ENCODE data around the gene AFF4. TPM values are rescaled to one million over a fixed set of nuclear protein-coding genes. Genes with fewer than 3 reads are reported as not detected.
A peak's percentile ranks its signal among the peaks of the same experiment; 100 is the strongest.

Gene AFF4
- total and polyA plus RNA-seq, 2 experiments from 2014 or later = 44.0 to 92.9 TPM

DNA sequence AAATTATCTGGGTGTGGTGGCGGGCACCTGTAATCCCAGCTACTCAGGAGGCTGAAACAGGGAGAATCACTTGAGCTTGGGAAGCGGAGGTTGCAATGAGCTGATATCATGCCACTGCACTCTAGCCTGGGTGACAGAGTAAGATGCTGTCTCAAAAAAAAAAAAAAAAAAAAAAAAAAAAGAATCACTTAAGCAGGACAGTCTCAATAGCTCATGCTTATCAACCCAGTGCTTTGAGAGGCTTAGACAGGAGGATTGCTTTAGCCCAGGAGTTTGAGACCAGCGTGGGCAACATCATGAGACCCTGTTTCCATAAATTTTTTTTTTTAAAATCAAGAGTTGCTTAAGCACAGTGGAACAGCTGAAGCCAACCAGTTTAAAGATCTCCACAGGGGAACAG, 47.3 kb downstream of the AFF4 start:
- H3K9me3 ChIP-seq (ENCODE audit: low read depth) = no peaks in the 10 kb centered on the region
- 94% methylated on average over 3 of the region's 3 CpGs for WGBS (ENCODE audit: low lambda C conversion rate, missing lambda C conversion rate)
- no peaks in the 10 kb centered on the region for H3K27me3 ChIP-seq
- no peaks in the 10 kb centered on the region for H3K4me1 ChIP-seq (ENCODE audit: insufficient read depth)
- H3K36me3 ChIP-seq (replicated peaks; ENCODE audit: insufficient read depth, low read depth) = no peaks in the 10 kb centered on the region
- H3K4me2 ChIP-seq = no peak overlapping the region
- DNase-seq (ENCODE audit: low spot score) = no peak
- no peak overlapping the region for H3K4me3 ChIP-seq
- H2AFZ ChIP-seq = no peak overlapping the region
- H3K79me2 ChIP-seq = peaks cover 95% of the 10 kb centered on the region
- TF ChIP-seq EZH2 (IDR thresholded peaks at IDR 0.05; ENCODE audit: borderline replicate concordance) (no peak), EZH2phosphoT487 (IDR thresholded peaks at IDR 0.05; ENCODE audit: low read depth, severe bottlenecking, unreplicated experiment) (no peak)
- TF ChIP-seq, protein P1, sequence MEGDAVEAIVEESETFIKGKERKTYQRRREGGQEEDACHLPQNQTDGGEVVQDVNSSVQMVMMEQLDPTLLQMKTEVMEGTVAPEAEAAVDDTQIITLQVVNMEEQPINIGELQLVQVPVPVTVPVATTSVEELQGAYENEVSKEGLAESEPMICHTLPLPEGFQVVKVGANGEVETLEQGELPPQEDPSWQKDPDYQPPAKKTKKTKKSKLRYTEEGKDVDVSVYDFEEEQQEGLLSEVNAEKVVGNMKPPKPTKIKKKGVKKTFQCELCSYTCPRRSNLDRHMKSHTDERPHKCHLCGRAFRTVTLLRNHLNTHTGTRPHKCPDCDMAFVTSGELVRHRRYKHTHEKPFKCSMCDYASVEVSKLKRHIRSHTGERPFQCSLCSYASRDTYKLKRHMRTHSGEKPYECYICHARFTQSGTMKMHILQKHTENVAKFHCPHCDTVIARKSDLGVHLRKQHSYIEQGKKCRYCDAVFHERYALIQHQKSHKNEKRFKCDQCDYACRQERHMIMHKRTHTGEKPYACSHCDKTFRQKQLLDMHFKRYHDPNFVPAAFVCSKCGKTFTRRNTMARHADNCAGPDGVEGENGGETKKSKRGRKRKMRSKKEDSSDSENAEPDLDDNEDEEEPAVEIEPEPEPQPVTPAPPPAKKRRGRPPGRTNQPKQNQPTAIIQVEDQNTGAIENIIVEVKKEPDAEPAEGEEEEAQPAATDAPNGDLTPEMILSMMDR (IDR thresholded peaks at IDR 0.05; ENCODE audit: poor library complexity) = no peak
- no peaks in the 10 kb centered on the region for H3K9me2 ChIP-seq (replicated peaks; ENCODE audit: insufficient read depth)
- H3K27ac ChIP-seq = no peak overlapping the region
- peaks cover 38% of the 10 kb centered on the region for H4K20me1 ChIP-seq (ENCODE audit: insufficient read depth, poor library complexity, severe bottlenecking)

DNA sequence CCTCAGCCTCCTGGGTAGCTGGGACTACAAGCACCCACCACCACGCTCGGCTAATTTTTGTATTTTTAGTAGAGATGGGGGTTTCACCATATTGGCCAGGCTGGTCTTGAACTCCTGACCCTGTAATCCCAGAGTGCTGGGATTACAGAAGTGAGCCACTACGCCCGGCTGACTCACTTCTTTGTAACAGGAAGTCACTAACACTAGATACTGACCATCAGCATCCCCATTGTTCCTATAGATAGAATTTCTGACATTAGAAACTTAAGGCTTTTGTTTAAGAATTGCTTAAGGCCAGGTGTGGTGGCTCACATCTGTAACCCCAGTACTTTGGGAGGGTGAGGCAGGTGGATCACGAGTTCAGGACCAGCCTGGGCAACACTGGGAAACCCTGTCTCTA, 47.8 kb downstream of the AFF4 start:
- Histone ChIP-seq H3K4me2 (no peak overlapping the region), H2AFZ (no peak overlapping the region), H3K27me3 (no peaks in the 10 kb centered on the region), H3K36me3 (replicated peaks; ENCODE audit: insufficient read depth, low read depth) (no peaks in the 10 kb centered on the region), H3K79me2 (peaks cover 95% of the 10 kb centered on the region), H3K4me1 (ENCODE audit: insufficient read depth) (no peaks in the 10 kb centered on the region), H3K9me3 (ENCODE audit: low read depth) (no peaks in the 10 kb centered on the region), H3K9me2 (replicated peaks; ENCODE audit: insufficient read depth) (no peaks in the 10 kb centered on the region), H3K4me3 (no peak overlapping the region), H3K27ac (no peak overlapping the region), H4K20me1 (ENCODE audit: insufficient read depth, poor library complexity, severe bottlenecking) (peaks cover 38% of the 10 kb centered on the region)
- no peak for DNase-seq (ENCODE audit: low spot score)
- TF ChIP-seq EZH2phosphoT487 (IDR thresholded peaks at IDR 0.05; ENCODE audit: low read depth, severe bottlenecking, unreplicated experiment) (no peak), EZH2 (IDR thresholded peaks at IDR 0.05; ENCODE audit: borderline replicate concordance) (no peak)
- TF ChIP-seq, protein P1 (IDR thresholded peaks at IDR 0.05; ENCODE audit: poor library complexity) = no peak
- WGBS (ENCODE audit: low lambda C conversion rate, missing lambda C conversion rate) = 93% methylated on average over 5 of the region's 5 CpGs

DNA sequence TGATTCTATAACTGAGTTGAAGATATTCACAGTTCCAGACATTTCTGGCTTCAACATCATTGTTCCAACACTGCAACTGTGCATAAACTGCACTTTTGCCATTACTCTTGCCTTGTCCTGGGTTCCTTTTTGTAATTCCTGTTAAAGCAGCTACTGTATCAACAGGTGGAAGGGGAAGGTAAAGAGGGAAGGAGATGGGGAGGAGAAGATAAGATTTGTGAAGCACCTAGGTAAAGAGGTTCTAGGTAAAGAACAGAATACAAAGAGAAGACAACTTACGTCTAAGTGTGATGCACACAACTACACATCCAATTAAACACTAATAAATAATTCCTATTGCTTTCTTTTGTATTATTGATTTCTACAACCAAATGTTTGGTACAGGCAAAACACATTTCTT, 53.7 kb downstream of the AFF4 start:
- H3K36me3 ChIP-seq (replicated peaks; ENCODE audit: insufficient read depth, low read depth) = no peaks in the 10 kb centered on the region
- no peaks in the 10 kb centered on the region for H3K9me3 ChIP-seq (ENCODE audit: low read depth)
- WGBS (ENCODE audit: low lambda C conversion rate, missing lambda C conversion rate) = 97% methylated on average over 1 of the region's 1 CpG
- peaks cover 33% of the 10 kb centered on the region for H4K20me1 ChIP-seq (ENCODE audit: insufficient read depth, poor library complexity, severe bottlenecking)
- no peak overlapping the region for H2AFZ ChIP-seq
- DNase-seq (ENCODE audit: low spot score) = no peak
- no peak for TF ChIP-seq EZH2phosphoT487 (IDR thresholded peaks at IDR 0.05; ENCODE audit: low read depth, severe bottlenecking, unreplicated experiment)
- no peak for TF ChIP-seq EZH2 (IDR thresholded peaks at IDR 0.05; ENCODE audit: borderline replicate concordance)
- TF ChIP-seq, protein P1 (IDR thresholded peaks at IDR 0.05; ENCODE audit: poor library complexity) = no peak
- H3K4me1 ChIP-seq (ENCODE audit: insufficient read depth) = no peaks in the 10 kb centered on the region
- H3K4me2 ChIP-seq = no peak overlapping the region
- no peak overlapping the region for H3K4me3 ChIP-seq
- H3K27me3 ChIP-seq = no peaks in the 10 kb centered on the region
- peaks cover 85% of the 10 kb centered on the region for H3K79me2 ChIP-seq
- H3K27ac ChIP-seq = no peak overlapping the region
- H3K9me2 ChIP-seq (replicated peaks; ENCODE audit: insufficient read depth) = no peaks in the 10 kb centered on the region

DNA sequence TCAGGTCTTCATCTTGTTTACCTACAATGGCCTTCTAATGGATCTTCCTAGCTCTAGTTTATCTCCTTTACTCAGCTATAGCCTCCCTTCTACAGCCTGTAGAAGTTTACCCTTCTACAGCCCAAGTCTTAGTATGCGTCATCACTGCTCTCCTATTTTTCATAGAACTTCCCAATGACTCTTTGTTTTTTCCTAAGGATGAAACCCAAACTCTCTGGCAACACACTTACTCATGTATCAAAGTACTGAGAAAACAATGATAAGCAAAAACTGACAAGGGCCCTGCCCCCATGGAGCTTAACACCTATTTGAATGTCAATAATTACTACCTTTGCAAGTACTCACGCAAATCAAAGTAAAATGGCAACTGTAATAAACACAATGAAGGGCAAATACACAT, 56.3 kb downstream of the AFF4 start:
- Histone ChIP-seq H3K9me2 (replicated peaks; ENCODE audit: insufficient read depth) (no peaks in the 10 kb centered on the region), H2AFZ (no peak overlapping the region), H3K4me3 (no peak overlapping the region), H3K36me3 (replicated peaks; ENCODE audit: insufficient read depth, low read depth) (no peaks in the 10 kb centered on the region), H3K4me2 (no peak overlapping the region), H3K9me3 (ENCODE audit: low read depth) (no peaks in the 10 kb centered on the region), H3K27ac (peak overlapping the region; percentile 30), H3K27me3 (no peaks in the 10 kb centered on the region), H3K4me1 (ENCODE audit: insufficient read depth) (no peaks in the 10 kb centered on the region), H4K20me1 (ENCODE audit: insufficient read depth, poor library complexity, severe bottlenecking) (peaks cover 30% of the 10 kb centered on the region), H3K79me2 (peaks cover 84% of the 10 kb centered on the region)
- no peak for TF ChIP-seq EZH2 (IDR thresholded peaks at IDR 0.05; ENCODE audit: borderline replicate concordance)
- TF ChIP-seq, protein P1 (IDR thresholded peaks at IDR 0.05; ENCODE audit: poor library complexity) = no peak
- TF ChIP-seq EZH2phosphoT487 (IDR thresholded peaks at IDR 0.05; ENCODE audit: low read depth, severe bottlenecking, unreplicated experiment) = no peak
- 94% methylated on average over 2 of the region's 2 CpGs for WGBS (ENCODE audit: low lambda C conversion rate, missing lambda C conversion rate)
- DNase-seq (ENCODE audit: low spot score) = no peak
